Neural crest cell (in vitro differentiated cells): ENCODE measurements around the gene CDK1. TPM values are rescaled to one million over a fixed set of nuclear protein-coding genes. Genes with fewer than 3 reads are reported as not detected.

Experiments used
- DNase-seq: peaks from one replicate; pipeline ENCODE4 v3.0.0; 2021; ENCODE audit warnings: low read depth, mixed read lengths, low spot score
- H3K27ac Mint-ChIP-seq: one replicate; pipeline ENCODE4 v1.8.0; 2021; ENCODE audit warnings: mild to moderate bottlenecking, mixed read lengths; ENCODE audit not compliant: unreplicated experiment
- H3K27me3 Mint-ChIP-seq: 2 replicates; pipeline ENCODE4 v1.8.0; 2021; ENCODE audit warnings: low read depth, mild to moderate bottlenecking, mixed read lengths
- H3K36me3 Mint-ChIP-seq: 2 replicates; pipeline ENCODE4 v1.8.0; 2021; ENCODE audit warnings: low read depth, mild to moderate bottlenecking, mixed read lengths
- H3K4me1 Mint-ChIP-seq: 2 replicates; pipeline ENCODE4 v1.8.0; 2021; ENCODE audit warnings: mixed read lengths
- H3K4me3 Mint-ChIP-seq: one replicate; pipeline ENCODE4 v1.8.0; 2021; ENCODE audit warnings: mild to moderate bottlenecking, mixed read lengths
- H3K9me3 Mint-ChIP-seq: 2 replicates; pipeline ENCODE4 v1.8.0; 2021; ENCODE audit warnings: mixed read lengths
- long read RNA-seq: library from polyadenylated mRNA; unstranded; transcript quantifications from one replicate; pipeline ENCODE4 v2.0.0, GENCODE V29; 2020
- total RNA-seq: library from RNA; stranded (reverse); gene quantifications from 2 replicates; pipeline ENCODE4 v1.2.1, GENCODE V29; 2021
- TF ChIP-seq, protein P1 (sequence below): fragments of 200-600 bp; sonication (generic); conservative IDR thresholded peaks from 2 replicates; pipeline ENCODE4 v1.5.0; 2021; ENCODE audit warnings: antibody characterized with exemption, mild to moderate bottlenecking

Gene CDK1
- total RNA-seq = 92.8 and 94.7 TPM in 2 replicates
- long read RNA-seq, transcript CDK1-203 (8 exons, 1,913 nt) = major isoform, 332 of 372 reads
- long read RNA-seq, transcript CDK1-201 (7 exons, 1,733 nt) = minor isoform, 6 of 372 reads
- long read RNA-seq, partial matches to known transcripts = 11 of 372 reads
- long read RNA-seq, other reads (novel, unspliced or antisense) = 23 of 372 reads

DNA sequence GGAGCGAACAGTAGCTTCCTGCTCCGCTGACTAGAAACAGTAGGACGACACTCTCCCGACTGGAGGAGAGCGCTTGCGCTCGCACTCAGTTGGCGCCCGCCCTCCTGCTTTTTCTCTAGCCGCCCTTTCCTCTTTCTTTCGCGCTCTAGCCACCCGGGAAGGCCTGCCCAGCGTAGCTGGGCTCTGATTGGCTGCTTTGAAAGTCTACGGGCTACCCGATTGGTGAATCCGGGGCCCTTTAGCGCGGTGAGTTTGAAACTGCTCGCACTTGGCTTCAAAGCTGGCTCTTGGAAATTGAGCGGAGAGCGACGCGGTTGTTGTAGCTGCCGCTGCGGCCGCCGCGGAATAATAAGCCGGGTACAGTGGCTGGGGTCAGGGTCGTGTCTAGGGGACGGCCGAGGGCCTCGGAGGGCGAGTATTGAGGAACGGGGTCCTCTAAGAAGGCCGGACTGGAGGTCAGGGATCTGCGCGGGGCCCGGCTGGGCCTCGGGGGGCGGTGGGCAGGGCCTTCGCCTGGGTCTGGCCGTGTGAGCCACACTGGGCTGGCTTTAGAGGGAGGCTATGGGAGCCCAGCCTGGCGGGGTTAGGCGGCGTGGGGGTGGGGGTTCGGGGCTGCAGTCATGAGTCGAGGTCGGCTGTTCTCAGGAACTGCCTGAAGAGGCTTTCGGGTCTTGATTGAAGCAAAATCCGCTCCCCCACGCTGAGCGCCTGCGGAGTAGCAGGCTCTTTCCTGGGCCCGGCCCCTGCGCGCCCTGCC, at the start of gene CDK1:
Gene CDK1 (plus strand): TSS at position 265 of the 757 bp plus-strand sequence. CDS start 1,688 bp downstream, outside the sequence.
- H3K27me3 Mint-ChIP-seq = no peaks in the 10 kb centered on the region
- H3K27ac Mint-ChIP-seq = peak within 1 kb of the TSS; percentile 99
- no peaks in the 10 kb centered on the region for H3K9me3 Mint-ChIP-seq
- peak; percentile 93 for DNase-seq
- TF ChIP-seq, protein P1, sequence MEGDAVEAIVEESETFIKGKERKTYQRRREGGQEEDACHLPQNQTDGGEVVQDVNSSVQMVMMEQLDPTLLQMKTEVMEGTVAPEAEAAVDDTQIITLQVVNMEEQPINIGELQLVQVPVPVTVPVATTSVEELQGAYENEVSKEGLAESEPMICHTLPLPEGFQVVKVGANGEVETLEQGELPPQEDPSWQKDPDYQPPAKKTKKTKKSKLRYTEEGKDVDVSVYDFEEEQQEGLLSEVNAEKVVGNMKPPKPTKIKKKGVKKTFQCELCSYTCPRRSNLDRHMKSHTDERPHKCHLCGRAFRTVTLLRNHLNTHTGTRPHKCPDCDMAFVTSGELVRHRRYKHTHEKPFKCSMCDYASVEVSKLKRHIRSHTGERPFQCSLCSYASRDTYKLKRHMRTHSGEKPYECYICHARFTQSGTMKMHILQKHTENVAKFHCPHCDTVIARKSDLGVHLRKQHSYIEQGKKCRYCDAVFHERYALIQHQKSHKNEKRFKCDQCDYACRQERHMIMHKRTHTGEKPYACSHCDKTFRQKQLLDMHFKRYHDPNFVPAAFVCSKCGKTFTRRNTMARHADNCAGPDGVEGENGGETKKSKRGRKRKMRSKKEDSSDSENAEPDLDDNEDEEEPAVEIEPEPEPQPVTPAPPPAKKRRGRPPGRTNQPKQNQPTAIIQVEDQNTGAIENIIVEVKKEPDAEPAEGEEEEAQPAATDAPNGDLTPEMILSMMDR = no peak
- peaks cover 4% of the 10 kb centered on the region for H3K36me3 Mint-ChIP-seq
- H3K4me1 Mint-ChIP-seq = peaks cover 37% of the 10 kb centered on the region
- H3K4me3 Mint-ChIP-seq = peak within 1 kb of the TSS; percentile 99

DNA sequence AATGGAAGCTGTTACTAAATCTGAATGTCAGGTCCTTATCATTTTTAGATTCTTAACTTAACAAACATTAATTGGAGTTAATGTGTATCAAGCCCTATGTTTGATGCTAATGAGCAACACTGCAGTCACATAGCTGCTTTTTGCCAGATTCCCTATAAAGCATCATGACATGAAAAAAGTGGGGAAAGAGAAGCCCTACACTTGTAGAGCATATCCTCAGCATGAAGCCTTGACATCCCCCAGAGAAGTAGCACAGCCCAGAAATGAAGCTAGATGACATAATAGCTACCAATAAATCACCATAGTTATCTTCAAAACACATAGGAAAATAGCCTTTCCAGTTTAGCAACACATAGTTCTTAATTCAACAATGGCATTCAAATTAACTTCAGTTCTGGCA, 49.2 kb upstream of the CDK1 start:
- Mint-ChIP-seq H3K4me3 (no peak overlapping the region), H3K27me3 (peaks cover 41% of the 10 kb centered on the region), H3K4me1 (peaks cover 6% of the 10 kb centered on the region), H3K9me3 (peaks cover 2% of the 10 kb centered on the region), H3K36me3 (peaks cover 2% of the 10 kb centered on the region), H3K27ac (no peak overlapping the region)
- DNase-seq = no peak
- TF ChIP-seq, protein P1 = no peak

DNA sequence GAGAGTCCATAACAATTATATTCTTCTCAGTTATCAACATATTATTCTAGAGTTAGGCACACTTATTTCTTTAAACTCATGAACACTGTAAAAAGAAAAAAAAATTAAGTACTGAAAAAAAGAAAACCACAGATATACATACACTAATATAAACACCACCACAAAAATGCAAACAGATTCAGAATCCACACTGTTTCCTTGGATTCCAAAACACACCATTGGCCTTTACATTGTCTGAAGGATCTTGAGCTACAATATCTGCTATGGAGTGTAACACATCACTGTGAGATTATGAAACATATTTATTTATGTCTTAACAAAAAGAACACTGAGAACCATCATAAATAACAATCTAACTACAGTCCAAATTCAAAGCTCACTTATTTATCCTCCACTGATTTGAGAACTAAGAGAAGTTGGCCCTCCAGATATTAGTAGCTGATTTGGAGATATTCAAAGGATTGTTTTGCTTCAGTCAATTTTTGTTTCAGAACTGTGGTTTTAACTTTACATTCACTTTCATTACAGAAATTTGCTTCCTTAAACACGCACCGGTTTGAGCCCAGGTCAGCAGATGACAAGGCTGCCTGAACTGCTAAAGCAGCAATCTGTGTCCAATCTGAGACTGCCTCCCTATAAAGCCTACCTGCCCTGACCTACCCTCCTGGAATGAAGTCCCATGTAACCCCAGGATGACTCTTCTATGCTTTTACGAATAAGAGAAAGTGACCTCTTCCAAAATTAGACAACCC, 47.0 kb upstream of the CDK1 start:
- TF ChIP-seq, protein P1 = no peak
- peaks cover 41% of the 10 kb centered on the region for H3K27me3 Mint-ChIP-seq
- peaks cover 6% of the 10 kb centered on the region for H3K4me1 Mint-ChIP-seq
- no peaks in the 10 kb centered on the region for H3K36me3 Mint-ChIP-seq
- peak overlapping the region; percentile 85 for H3K4me3 Mint-ChIP-seq
- no peaks in the 10 kb centered on the region for H3K9me3 Mint-ChIP-seq
- no peak overlapping the region for H3K27ac Mint-ChIP-seq
- DNase-seq = no peak

DNA sequence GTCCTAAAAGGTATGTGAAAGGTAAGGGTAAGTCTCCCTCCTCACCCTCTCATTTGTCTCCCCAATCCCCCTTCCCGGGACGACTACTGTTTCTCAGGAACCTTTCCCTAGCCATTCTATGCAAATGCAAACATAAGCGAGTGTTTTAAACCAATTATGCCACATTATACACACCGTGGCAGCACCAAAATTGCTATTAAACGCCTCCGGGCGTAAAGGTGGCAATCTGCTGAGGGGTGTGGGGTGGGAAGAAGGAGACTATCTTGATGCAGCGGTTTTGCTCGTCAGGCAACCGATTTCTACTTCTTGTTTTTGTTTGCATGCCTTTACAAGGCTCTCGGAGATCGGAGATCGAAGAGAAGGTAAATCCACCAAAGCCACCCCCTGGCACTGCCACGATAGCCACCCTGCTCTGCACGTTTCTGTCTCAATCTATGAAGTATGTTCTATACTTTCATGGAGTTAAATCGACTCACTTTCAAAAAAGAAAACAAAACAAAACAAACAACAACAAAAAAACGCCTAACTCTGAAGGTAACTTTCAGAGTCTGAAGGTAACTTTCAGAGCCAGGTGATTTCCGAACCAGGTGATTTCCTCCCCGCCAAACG, 46.0 kb upstream of the CDK1 start:
- H3K9me3 Mint-ChIP-seq = no peaks in the 10 kb centered on the region
- H3K36me3 Mint-ChIP-seq = no peaks in the 10 kb centered on the region
- no peak for DNase-seq
- H3K27me3 Mint-ChIP-seq = peaks cover 41% of the 10 kb centered on the region
- H3K27ac Mint-ChIP-seq = no peak overlapping the region
- TF ChIP-seq, protein P1 = no peak
- H3K4me3 Mint-ChIP-seq = peak overlapping the region; percentile 85
- H3K4me1 Mint-ChIP-seq = peaks cover 6% of the 10 kb centered on the region

DNA sequence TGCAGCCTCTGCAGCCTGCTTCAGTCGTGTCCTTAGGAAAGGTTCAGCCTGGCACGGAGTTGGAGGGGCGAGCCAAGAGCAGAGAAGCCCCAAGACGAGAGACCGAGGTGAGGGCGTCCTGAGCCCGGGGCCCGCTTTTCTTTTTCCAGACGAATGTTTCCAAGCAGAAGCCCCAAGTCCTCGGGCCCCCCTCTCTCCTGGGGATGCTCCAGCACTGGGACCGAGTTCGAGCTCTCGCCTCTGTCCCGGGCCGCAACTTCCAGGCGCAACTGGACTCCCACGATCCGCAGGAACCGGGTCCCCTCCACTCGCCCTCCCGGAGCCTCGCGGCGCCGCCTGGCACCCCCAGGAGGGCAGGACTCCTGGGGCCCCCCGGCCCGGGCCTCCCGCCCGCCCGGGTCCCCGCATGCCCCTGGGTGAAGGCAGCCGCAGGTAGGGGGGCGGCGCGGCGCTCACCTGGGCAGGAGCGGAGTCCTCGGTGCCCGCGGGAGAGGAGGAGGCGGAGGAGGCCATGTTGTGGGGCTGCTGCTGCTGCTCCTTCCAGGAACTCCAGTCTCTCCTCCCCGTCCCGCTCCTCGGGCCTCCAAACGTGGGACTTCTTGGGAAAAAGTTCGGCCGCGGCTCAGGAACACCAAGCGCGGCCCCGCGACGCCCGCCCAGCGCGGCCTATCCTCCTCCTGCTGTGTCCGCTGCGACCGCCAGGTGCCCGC, 45.3 kb upstream of the CDK1 start:
- Mint-ChIP-seq H3K27ac (no peak overlapping the region), H3K9me3 (no peaks in the 10 kb centered on the region), H3K27me3 (peaks cover 38% of the 10 kb centered on the region), H3K4me3 (peak overlapping the region; percentile 85), H3K4me1 (peaks cover 6% of the 10 kb centered on the region), H3K36me3 (no peaks in the 10 kb centered on the region)
- TF ChIP-seq, protein P1 = no peak
- peak; percentile 30 for DNase-seq
